Keratinocyte (primary cell): ENCODE results near the gene ANGPT4.

Experiments used
- EZH2 ChIP-seq: IDR thresholded peaks from one replicate; pipeline ENCODE4 v1.6.1; 2012; ENCODE audit warnings: inconsistent platforms, mild to moderate bottlenecking, low read length, moderate library complexity
- TF ChIP-seq, protein P1 (sequence below), 3 experiments: IDR thresholded peaks in 1 of 3; conservative IDR thresholded peaks in 1 of 3; optimal IDR thresholded peaks in 1 of 3; 2 replicates in 2 of 3; 3 replicates in 1 of 3; pipeline versions ENCODE3 to v1.5.1; 2011; ENCODE audit warnings: low read length in 3 of 3, mild to moderate bottlenecking in 3 of 3, moderate library complexity in 2 of 3, control low read depth in 1 of 3, inconsistent platforms in 1 of 3; ENCODE audit not compliant: insufficient read depth in 2 of 3; ENCODE audit errors: extremely low read depth in 1 of 3

DNA sequence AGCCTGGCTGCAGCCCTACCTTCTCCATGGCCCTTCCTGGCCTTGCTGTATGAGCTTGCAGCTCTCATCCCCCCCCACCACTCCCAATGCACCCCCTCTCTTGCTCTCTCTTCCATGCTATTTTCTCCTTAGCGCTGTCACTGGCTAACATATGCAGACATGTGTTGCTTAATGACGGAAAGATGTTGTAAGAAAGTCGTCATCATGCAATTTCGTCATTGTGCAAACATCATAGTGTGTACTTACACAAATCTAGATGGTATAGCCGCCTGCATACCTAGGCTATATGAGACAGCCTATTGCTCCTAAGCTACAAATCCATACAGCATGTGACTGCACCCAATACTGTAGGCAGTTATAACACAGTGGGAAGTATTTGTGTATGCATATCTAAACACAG is 27.0 kb downstream of the ANGPT4 start:
- TF ChIP-seq, protein P1, sequence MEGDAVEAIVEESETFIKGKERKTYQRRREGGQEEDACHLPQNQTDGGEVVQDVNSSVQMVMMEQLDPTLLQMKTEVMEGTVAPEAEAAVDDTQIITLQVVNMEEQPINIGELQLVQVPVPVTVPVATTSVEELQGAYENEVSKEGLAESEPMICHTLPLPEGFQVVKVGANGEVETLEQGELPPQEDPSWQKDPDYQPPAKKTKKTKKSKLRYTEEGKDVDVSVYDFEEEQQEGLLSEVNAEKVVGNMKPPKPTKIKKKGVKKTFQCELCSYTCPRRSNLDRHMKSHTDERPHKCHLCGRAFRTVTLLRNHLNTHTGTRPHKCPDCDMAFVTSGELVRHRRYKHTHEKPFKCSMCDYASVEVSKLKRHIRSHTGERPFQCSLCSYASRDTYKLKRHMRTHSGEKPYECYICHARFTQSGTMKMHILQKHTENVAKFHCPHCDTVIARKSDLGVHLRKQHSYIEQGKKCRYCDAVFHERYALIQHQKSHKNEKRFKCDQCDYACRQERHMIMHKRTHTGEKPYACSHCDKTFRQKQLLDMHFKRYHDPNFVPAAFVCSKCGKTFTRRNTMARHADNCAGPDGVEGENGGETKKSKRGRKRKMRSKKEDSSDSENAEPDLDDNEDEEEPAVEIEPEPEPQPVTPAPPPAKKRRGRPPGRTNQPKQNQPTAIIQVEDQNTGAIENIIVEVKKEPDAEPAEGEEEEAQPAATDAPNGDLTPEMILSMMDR (optimal IDR thresholded peaks at IDR 0.05 in 1 of 3, IDR thresholded peaks at IDR 0.05 in 1 of 3, conservative IDR thresholded peaks at IDR 0.05 in 1 of 3; ENCODE audit: extremely low read depth in 1 of 3, insufficient read depth in 2 of 3, low read length in 3 of 3) = no peak
- no peak for TF ChIP-seq EZH2
